Activated CD8-positive, alpha-beta memory T cell treated with anti-CD3 and anti-CD28 coated beads, Interleukin-2, amount 10 ng/mL, durations not matched to agents 7 days and 5 days (primary cell): Measurements from ENCODE around the gene SBNO2. TPM values are rescaled to one million over a fixed set of nuclear protein-coding genes. Genes with fewer than 3 reads are reported as not detected.
"Not testable (repeated sequence)": the region's sequence is repeated elsewhere in the genome, so short reads cannot be mapped to it uniquely, and the experiment has no call there.

Experiments
- ATAC-seq: fragments of 150-1000 bp; cut with Tn5 transposase; one replicate; pipeline ENCODE4 v1.10.0; 2021; ENCODE audit warnings: moderate library complexity
- CTCF ChIA-PET: fragments of 350-600 bp; sonication (Branson Sonifier 250); formaldehyde crosslinking; loops from one replicate; lab custom pipeline; 2021; ENCODE audit warnings: antibody characterized with exemption; lab: Charles Lee
- DNase-seq: peaks from one replicate; pipeline ENCODE4 v3.0.0-alpha.2; 2020
- H3K27ac Mint-ChIP-seq: one replicate; pipeline ENCODE4 v1.8.0; 2021; ENCODE audit warnings: mild to moderate bottlenecking, mixed read lengths
- H3K27me3 Mint-ChIP-seq: one replicate; pipeline ENCODE4 v1.8.0; 2021; ENCODE audit warnings: mixed read lengths
- H3K36me3 Mint-ChIP-seq: one replicate; pipeline ENCODE4 v1.8.0; 2021; ENCODE audit warnings: mild to moderate bottlenecking, mixed read lengths
- H3K4me1 Mint-ChIP-seq: one replicate; pipeline ENCODE4 v1.8.0; 2021; ENCODE audit warnings: mixed read lengths
- H3K4me3 Mint-ChIP-seq: one replicate; pipeline ENCODE4 v1.8.0; 2021; ENCODE audit warnings: mild to moderate bottlenecking, moderate library complexity, mixed read lengths
- H3K9me3 Mint-ChIP-seq: one replicate; pipeline ENCODE4 v1.8.0; 2022; ENCODE audit warnings: low read depth, mixed read lengths
- total RNA-seq, 2 experiments: library from RNA; stranded (reverse); gene quantifications; one replicate each; pipeline ENCODE4 v1.2.3, GENCODE V29; 2021

The SBNO2 gene
- total RNA-seq, 2 experiments from 2014 or later = 50.6 to 74.7 TPM

DNA sequence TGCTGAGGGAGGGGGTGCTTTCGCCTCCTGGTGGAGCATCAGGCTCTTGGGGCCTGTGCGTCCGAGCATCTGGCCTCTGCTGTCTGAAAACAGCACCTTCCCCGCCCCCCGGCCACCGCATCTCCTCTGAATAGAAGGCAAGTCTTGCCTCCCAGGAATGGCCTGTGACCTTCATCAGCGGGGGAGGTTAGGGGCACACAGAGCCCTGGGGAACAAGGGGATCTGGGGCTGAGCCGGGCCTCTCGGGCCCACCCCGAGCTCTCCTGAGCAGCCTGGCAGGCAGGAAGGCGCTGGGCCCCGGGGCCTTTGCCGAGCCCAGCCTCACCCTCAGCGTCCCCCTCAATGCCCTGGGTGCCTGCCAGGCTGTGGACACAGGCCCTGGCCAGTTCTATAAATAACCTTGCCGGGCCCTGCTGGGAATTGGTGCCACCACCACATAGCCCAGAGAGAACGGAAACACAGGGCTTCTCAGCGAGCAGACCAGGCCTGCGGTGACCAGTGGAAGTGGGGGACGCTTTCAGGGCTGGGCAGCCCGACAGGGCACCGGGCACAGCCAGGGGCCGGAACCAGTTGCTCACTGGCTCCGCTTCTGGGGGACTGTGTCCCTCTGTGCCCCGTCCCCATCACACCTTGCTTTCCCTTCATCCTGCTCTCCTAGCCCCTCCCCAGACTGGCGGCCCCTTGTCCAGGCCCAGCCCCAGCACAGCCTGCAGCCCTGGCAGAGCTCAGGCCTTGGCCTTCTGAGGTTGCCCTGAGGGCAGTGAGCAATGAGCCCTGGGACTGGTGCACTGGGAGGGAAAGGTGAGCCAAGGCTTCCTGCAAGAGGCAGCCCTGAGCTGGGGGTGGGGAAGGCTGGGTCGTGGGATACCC, 41.0 kb upstream of the SBNO2 start:
- Mint-ChIP-seq H3K36me3 (peaks cover 5% of the 10 kb centered on the region), H3K27ac (no peak overlapping the region), H3K4me3 (no peak overlapping the region), H3K9me3 (no peaks in the 10 kb centered on the region), H3K27me3 (no peaks in the 10 kb centered on the region), H3K4me1 (peaks cover 20% of the 10 kb centered on the region)
- DNase-seq (no peak), ATAC-seq (no peak)
- CTCF ChIA-PET = interaction anchor here (1.0 kb wide), 1 partner anchor 29 kb away, joined by 3 read pairs; no protein-coding TSS in a partner anchor

DNA sequence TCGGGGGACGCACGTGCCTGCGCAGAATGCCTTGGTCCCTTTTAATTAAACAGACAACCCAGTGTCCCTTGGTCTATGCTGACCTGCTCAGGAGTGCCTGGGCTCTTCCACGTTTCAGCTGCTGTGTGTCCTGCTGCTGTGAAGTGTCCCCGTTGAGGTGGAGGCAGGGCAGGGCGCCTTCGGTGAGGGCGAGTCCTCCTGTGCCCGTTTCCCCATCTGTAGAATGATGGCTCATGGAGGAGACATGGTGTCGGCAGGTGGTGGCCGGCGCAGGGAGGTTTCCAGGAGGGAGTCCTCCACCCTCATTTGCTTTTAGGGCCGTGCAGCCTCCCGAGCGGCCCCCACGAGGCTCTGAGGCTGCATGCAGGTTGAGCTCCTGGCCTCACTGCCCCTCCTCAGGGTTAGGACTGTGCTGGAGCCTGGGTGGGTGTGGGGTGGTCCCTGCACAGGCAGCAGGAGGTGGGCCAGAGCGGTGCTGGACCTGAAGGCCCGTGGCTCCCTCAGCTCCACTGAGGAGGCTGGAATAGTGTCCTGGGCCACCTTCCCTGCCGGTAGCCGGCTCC, 40.3 kb upstream of the SBNO2 start:
- CTCF ChIA-PET = interaction anchor here (0.9 to 1.2 kb wide), 4 partner anchors 8 to 30 kb away, joined by 3 to 5 read pairs (median 3); no protein-coding TSS in a partner anchor
- peaks cover 7% of the 10 kb centered on the region for H3K36me3 Mint-ChIP-seq
- peak overlapping the region; percentile 54 for H3K4me3 Mint-ChIP-seq
- H3K4me1 Mint-ChIP-seq = peaks cover 27% of the 10 kb centered on the region
- no peak for ATAC-seq
- no peak for DNase-seq
- no peaks in the 10 kb centered on the region for H3K9me3 Mint-ChIP-seq
- peak overlapping the region; percentile 86 for H3K27ac Mint-ChIP-seq
- no peaks in the 10 kb centered on the region for H3K27me3 Mint-ChIP-seq

- Mint-ChIP-seq H3K4me1 (peaks cover 29% of the 10 kb centered on the region), H3K4me3 (peak overlapping the region; percentile 54), H3K27ac (peak overlapping the region; percentile 86), H3K9me3 (no peaks in the 10 kb centered on the region), H3K27me3 (no peaks in the 10 kb centered on the region), H3K36me3 (peaks cover 7% of the 10 kb centered on the region)
- DNase-seq = no peak
- CTCF ChIA-PET = interaction anchor here (0.9 to 1.8 kb wide), 4 partner anchors 9 to 53 kb away, joined by 3 to 5 read pairs (median 4); no protein-coding TSS in a partner anchor
- ATAC-seq = peak; percentile 73
Observed at GRCh38 chr19:1213391-1214286, 39.6 kb upstream of the SBNO2 start.

DNA sequence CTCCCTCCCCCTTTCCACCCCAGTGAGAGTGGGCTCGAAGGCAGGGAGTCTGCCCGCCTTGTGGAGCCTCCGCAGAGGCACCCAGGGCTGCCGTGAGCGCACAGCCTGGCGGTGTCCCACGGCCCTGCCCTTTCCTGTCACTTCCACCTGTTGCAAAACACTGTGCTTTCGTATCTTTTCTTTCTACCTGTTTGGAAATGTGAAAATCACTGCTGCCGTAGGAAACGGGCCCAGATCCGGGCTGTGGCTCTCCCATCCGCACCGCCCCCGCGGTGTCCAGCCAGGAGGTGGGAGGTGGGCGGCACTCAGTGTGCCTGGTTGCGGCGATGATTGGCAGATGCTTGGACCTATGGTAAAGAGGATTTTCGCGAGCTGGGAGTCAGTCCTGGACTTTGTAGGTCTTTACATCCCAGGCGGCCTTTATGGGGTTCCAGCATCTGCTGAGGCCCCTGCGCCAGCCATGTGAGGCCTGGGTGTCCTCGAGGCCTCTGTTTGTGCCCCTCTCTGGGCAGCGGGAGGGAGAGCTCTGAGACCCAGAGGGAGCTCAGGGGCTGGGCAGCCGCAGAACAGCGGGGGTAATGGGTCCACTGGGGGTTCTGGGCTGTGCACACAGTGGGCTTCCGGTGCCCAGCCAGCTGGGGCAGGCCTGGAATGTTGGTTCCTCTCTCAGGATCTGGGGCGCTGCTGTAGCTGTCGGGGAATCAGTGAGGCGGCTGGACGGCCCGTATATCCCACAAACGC, 37.6 kb upstream of the SBNO2 start:
- Mint-ChIP-seq H3K4me1 (peaks cover 30% of the 10 kb centered on the region), H3K4me3 (no peak overlapping the region), H3K27me3 (no peaks in the 10 kb centered on the region), H3K9me3 (no peaks in the 10 kb centered on the region), H3K27ac (no peak overlapping the region), H3K36me3 (peaks cover 14% of the 10 kb centered on the region)
- no peak for ATAC-seq
- CTCF ChIA-PET = interaction anchor here (0.7 to 1.8 kb wide), 6 partner anchors 19 to 155 kb away, joined by 3 to 4 read pairs (median 3); no protein-coding TSS in a partner anchor
- no peak for DNase-seq

DNA sequence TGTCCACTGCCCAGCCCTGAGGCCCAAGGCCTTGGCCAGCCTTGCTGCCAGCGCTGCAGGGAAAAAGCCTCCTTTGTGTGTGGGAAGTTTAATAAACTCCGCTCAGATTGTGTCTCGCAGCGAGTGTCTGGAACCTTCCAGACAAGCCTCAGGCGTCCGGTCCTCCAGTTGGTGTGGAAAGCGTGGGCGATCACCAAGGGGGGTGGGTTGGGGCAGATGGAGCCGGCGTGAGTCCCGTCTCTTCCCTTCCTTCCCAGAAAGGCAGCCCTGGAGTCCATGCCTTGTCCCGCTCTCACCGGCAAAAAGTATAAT, 36.1 kb upstream of the SBNO2 start:
- H3K9me3 Mint-ChIP-seq = no peaks in the 10 kb centered on the region
- no peaks in the 10 kb centered on the region for H3K27me3 Mint-ChIP-seq
- CTCF ChIA-PET = interaction anchor here (0.8 to 1.1 kb wide), 2 partner anchors 77 to 145 kb away, joined by 3 read pairs; no protein-coding TSS in a partner anchor
- H3K27ac Mint-ChIP-seq = no peak overlapping the region
- peaks cover 28% of the 10 kb centered on the region for H3K4me1 Mint-ChIP-seq
- DNase-seq = no peak
- peaks cover 14% of the 10 kb centered on the region for H3K36me3 Mint-ChIP-seq
- no peak for ATAC-seq
- H3K4me3 Mint-ChIP-seq = no peak overlapping the region

- not testable (repeated sequence) for H3K4me3 Mint-ChIP-seq, H3K27ac Mint-ChIP-seq, ATAC-seq, H3K27me3 Mint-ChIP-seq, H3K9me3 Mint-ChIP-seq, DNase-seq
- Mint-ChIP-seq H3K4me1 (peaks cover 28% of the 10 kb centered on the region), H3K36me3 (peaks cover 14% of the 10 kb centered on the region)
- CTCF ChIA-PET = interaction anchor here (0.6 kb wide), 1 partner anchor 160 kb away, joined by 3 read pairs; no protein-coding TSS in a partner anchor
Observed at GRCh38 chr19:1208830-1209229, 34.8 kb upstream of the SBNO2 start.

- H3K27me3 Mint-ChIP-seq = no peaks in the 10 kb centered on the region
- CTCF ChIA-PET = interaction anchor here (0.5 to 1.1 kb wide), 3 partner anchors 14 to 110 kb away, joined by 3 to 4 read pairs (median 3); no protein-coding TSS in a partner anchor
- peak overlapping the region; percentile 92 for H3K4me3 Mint-ChIP-seq
- peaks cover 9% of the 10 kb centered on the region for H3K36me3 Mint-ChIP-seq
- H3K27ac Mint-ChIP-seq = peak overlapping the region; percentile 86
- H3K9me3 Mint-ChIP-seq = no peaks in the 10 kb centered on the region
- DNase-seq = peak; percentile 47
- ATAC-seq = no peak
- peaks cover 29% of the 10 kb centered on the region for H3K4me1 Mint-ChIP-seq
Observed at GRCh38 chr19:1206864-1207450, 32.9 kb upstream of the SBNO2 start.

DNA sequence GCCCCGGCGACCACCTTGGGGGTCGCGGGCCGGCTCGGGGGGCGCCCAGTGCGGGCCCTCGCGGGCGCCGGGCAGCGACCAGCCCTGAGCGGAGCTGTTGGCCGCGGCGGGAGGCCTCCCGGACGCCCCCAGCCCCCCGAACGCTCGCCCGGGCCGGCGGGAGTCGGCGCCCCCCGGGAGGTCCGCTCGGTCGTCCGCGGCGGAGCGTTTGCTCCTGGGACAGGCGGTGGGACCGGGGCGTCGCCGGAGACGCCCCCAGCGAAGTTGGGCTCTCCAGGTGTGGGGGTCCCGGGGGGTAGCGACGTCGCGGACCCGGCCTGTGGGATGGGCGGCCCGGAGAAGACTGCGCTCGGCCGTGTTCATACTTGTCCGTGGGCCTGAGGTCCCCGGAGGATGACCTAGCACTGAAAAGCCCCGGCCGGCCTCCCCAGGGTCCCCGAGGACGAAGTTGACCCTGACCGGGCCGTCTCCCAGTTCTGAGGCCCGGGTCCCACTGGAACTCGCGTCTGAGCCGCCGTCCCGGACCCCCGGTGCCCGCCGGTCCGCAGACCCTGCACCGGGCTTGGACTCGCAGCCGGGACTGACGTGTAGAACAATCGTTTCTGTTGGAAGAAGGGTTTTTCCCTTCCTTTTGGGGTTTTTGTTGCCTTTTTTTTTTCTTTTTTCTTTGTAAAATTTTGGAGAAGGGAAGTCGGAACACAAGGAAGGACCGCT, 32.2 kb upstream of the SBNO2 start:
- no peak for DNase-seq
- Mint-ChIP-seq H3K27me3 (no peaks in the 10 kb centered on the region), H3K4me3 (peak overlapping the region; percentile 92), H3K36me3 (peaks cover 9% of the 10 kb centered on the region), H3K9me3 (no peaks in the 10 kb centered on the region), H3K4me1 (peaks cover 29% of the 10 kb centered on the region), H3K27ac (peak overlapping the region; percentile 86)
- ATAC-seq = no peak
- CTCF ChIA-PET = interaction anchor here (0.5 to 1.1 kb wide), 4 partner anchors 14 to 111 kb away, joined by 3 to 4 read pairs (median 3); no protein-coding TSS in a partner anchor

DNA sequence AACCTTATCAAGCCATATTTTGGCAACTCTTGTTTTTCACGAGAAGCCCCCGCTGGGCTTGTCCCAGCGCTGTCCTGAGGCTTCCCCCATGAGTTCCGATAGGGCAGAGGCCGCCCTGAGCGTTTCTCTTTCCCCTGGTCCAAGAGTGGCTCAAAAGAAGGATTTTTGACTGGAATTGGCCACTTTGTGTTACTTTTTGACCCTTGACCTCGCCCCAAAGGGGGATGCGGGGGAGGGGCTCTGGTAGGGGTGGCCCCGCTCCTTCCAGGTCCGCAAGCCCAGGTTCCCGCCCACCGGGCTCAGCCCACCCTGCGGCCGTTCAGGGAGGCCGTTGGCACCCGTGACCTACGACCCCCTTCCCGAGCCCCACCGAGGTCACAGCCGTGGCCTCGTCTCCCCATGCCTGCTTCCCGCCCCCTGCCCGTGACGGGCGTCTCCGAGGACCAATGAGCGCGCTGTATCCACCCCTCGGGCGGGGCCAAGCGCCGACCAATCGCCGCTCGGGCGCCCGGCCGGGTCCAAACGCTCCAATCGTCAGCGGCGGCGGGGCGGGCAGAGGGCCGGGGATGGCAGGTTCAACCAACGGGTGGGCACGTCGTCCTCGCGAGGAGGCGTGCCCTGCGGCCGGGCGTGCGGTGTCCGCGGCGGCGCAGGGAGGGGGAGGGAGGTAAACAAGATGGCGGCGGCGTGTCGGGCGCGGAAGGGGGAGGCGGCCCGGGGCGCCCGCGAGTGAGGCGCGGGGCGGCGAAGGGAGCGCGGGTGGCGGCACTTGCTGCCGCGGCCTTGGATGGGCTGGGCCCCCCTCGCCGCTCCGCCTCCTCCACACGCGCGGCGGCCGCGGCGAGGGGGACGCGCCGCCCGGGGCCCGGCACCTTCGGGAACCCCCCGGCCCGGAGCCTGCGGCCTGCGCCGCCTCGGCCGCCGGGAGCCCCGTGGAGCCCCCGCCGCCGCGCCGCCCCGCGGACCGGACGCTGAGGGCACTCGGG, 31.3 kb upstream of the SBNO2 start, which contains the start of gene STK11:
TSS of gene STK11 (plus strand) at position 665 of the 986 bp plus-strand sequence. CDS start 1,136 bp downstream, outside the sequence.
- Mint-ChIP-seq H3K27ac (peak within 1 kb of the TSS; percentile 86), H3K4me1 (peaks cover 29% of the 10 kb centered on the region)
- CTCF ChIA-PET = interaction anchor here (0.6 to 2.6 kb wide), 5 partner anchors 11 to 139 kb away, joined by 3 to 21 read pairs (median 3); partner anchors contain the start of gene ARHGAP45

GRCh38 chr19:1200614-1201013, 26.5 kb upstream of the SBNO2 start:
- H3K27me3 Mint-ChIP-seq, DNase-seq, H3K36me3 Mint-ChIP-seq, H3K4me3 Mint-ChIP-seq, ATAC-seq, H3K27ac Mint-ChIP-seq, H3K9me3 Mint-ChIP-seq: not testable (repeated sequence)
- CTCF ChIA-PET = interaction anchor here (0.6 to 0.9 kb wide), 3 partner anchors 40 to 337 kb away, joined by 3 to 4 read pairs (median 3); partner anchors contain the start of gene ATP5F1D
- peaks cover 15% of the 10 kb centered on the region for H3K4me1 Mint-ChIP-seq

More for the DNA sequence above, 31.3 kb upstream of the SBNO2 start, which contains the start of gene STK11:
- peak; percentile 100 for DNase-seq
- ATAC-seq = peak; percentile 97
- Mint-ChIP-seq H3K27me3 (no peaks in the 10 kb centered on the region), H3K4me3 (peak within 1 kb of the TSS; percentile 92), H3K9me3 (no peaks in the 10 kb centered on the region), H3K36me3 (peaks cover 9% of the 10 kb centered on the region)
